ENCODE measurements around the gene DOK6. TPM values are rescaled to one million over a fixed set of nuclear protein-coding genes. Genes with fewer than 3 reads are reported as not detected.

DOK6 gene
- total and polyA plus RNA-seq, 2 experiments from 2014 or later: 0.29 to 0.42 TPM

- Mint-ChIP-seq H3K27me3 (ENCODE audit: insufficient read depth, low read depth, poor library complexity) (no peaks in the 10 kb centered on the region), H3K27ac (peak overlapping the region; percentile 58; the same call in 1 of the 2 replicates), H3K4me3 (no peak overlapping the region), H3K9me3 (no peaks in the 10 kb centered on the region; the same call in 2 of the 3 replicates), H3K4me1 (peaks cover 11% of the 10 kb centered on the region), H3K36me3 (ENCODE audit: low read depth) (no peaks in the 10 kb centered on the region)
- H3K27me3 ChIP-seq (ENCODE audit: insufficient read depth): no peaks in the 10 kb centered on the region
- no peak overlapping the region for H2AFZ ChIP-seq
- H3F3A ChIP-seq (replicated peaks; ENCODE audit: low read depth): no peaks in the 10 kb centered on the region
- no peaks in the 10 kb centered on the region for H4K20me1 ChIP-seq (replicated peaks; ENCODE audit: insufficient read depth)
- TF ChIP-seq JUNB (IDR thresholded peaks at IDR 0.05; ENCODE audit: unreplicated experiment) (no peak), STAT1 (IDR thresholded peaks at IDR 0.05; ENCODE audit: unreplicated experiment) (no peak), EZH2 (IDR thresholded peaks at IDR 0.05; ENCODE audit: low read depth, unreplicated experiment) (no peak), ZNF114 (CRISPR knock-in tag; IDR thresholded peaks at IDR 0.05) (no peak), ETS1 (IDR thresholded peaks at IDR 0.05) (no peak), ZNF462 (CRISPR knock-in tag; IDR thresholded peaks at IDR 0.05) (no peak), CTCF (conservative IDR thresholded peaks at IDR 0.05; ENCODE audit: low read depth in 2 of 2) (no peak), REST (IDR thresholded peaks at IDR 0.05; ENCODE audit: unreplicated experiment) (no peak), NANOG (IDR thresholded peaks at IDR 0.05; ENCODE audit: borderline replicate concordance) (no peak), POLR2AphosphoS5 (IDR thresholded peaks at IDR 0.05; ENCODE audit: low read depth) (no peak), EZH2phosphoT487 (IDR thresholded peaks at IDR 0.05; ENCODE audit: unreplicated experiment) (no peak), CREB1 (CRISPR knock-in tag; IDR thresholded peaks at IDR 0.05; ENCODE audit: low read depth) (no peak), ZNF331 (CRISPR knock-in tag; IDR thresholded peaks at IDR 0.05; ENCODE audit: low read depth) (no peak)
- no peaks in the 10 kb centered on the region for H3K9me2 ChIP-seq (ENCODE audit: insufficient read depth)
- no peak overlapping the region for H3K4me3 ChIP-seq
- no peak overlapping the region for H3K4me2 ChIP-seq
- H3K4me1 ChIP-seq (ENCODE audit: insufficient read depth): peaks cover 17% of the 10 kb centered on the region; the same call in 1 of the 2 replicates
- no peaks in the 10 kb centered on the region for H3K79me2 ChIP-seq (replicated peaks; ENCODE audit: insufficient read depth)
- no peak overlapping the region for H3K27ac ChIP-seq (ENCODE audit: low read depth)
- no peak for DNase-seq (ENCODE audit: low spot score)
- no peaks in the 10 kb centered on the region for H3K36me3 ChIP-seq (ENCODE audit: insufficient read depth)
- no peak for ATAC-seq
Measured at GRCh38 chr18:69537183-69537582, 136.5 kb downstream of the DOK6 start.
